ENCODE data around the gene RUFY2. TPM values are rescaled to one million over a fixed set of nuclear protein-coding genes. Genes with fewer than 3 reads are reported as not detected.

Gene RUFY2
- total RNA-seq, 2 experiments from 2014 or later: 15.5 to 22.6 TPM

GRCh38 chr10:68406111-68406814 is 814 bp downstream of the RUFY2 start:
- H3K27me3 Mint-ChIP-seq: no peaks in the 10 kb centered on the region
- DNase-seq (peak; percentile 62), ATAC-seq (ENCODE audit: low read depth) (peak; percentile 15)
- peak overlapping the region; percentile 83 for H3K27ac Mint-ChIP-seq
- peaks cover 16% of the 10 kb centered on the region for H3K4me1 Mint-ChIP-seq
- POLR2A ChIA-PET: interaction anchor here (0.6 to 1.7 kb wide), 10 partner anchors 10 to 491 kb away, joined by 3 to 23 read pairs (median 3); partner anchors contain the start of genes DNA2, HNRNPH3 and PBLD
- H3K9me3 Mint-ChIP-seq: no peaks in the 10 kb centered on the region
- peak overlapping the region; percentile 90 for H3K4me3 Mint-ChIP-seq
- H3K36me3 Mint-ChIP-seq: peaks cover 2% of the 10 kb centered on the region

GRCh38 chr10:68403701-68404100 is 3.4 kb downstream of the RUFY2 start:
- Mint-ChIP-seq H3K4me1 (peaks cover 16% of the 10 kb centered on the region), H3K36me3 (peaks cover 3% of the 10 kb centered on the region), H3K27me3 (no peaks in the 10 kb centered on the region), H3K9me3 (no peaks in the 10 kb centered on the region), H3K27ac (no peak overlapping the region), H3K4me3 (no peak overlapping the region)
- ATAC-seq (ENCODE audit: low read depth): no peak
- POLR2A ChIA-PET: interaction anchor here (0.6 kb wide), 1 partner anchor 72 kb away, joined by 3 read pairs; the partner anchor contains the start of gene HNRNPH3
- DNase-seq: no peak

- H3K4me1 Mint-ChIP-seq: peaks cover 16% of the 10 kb centered on the region
- no peak for DNase-seq
- ATAC-seq (ENCODE audit: low read depth): no peak
- peaks cover 3% of the 10 kb centered on the region for H3K36me3 Mint-ChIP-seq
- H3K27me3 Mint-ChIP-seq: no peaks in the 10 kb centered on the region
- H3K9me3 Mint-ChIP-seq: no peaks in the 10 kb centered on the region
- no peak overlapping the region for H3K4me3 Mint-ChIP-seq
- no peak overlapping the region for H3K27ac Mint-ChIP-seq
- POLR2A ChIA-PET: no interaction called here
These were observed 4.8 kb downstream of the RUFY2 start for GRCh38 chr10:68402276-68402675.

GRCh38 chr10:68397005-68397404 is 10.1 kb downstream of the RUFY2 start:
- POLR2A ChIA-PET: no interaction called here
- Mint-ChIP-seq H3K27ac (no peak overlapping the region), H3K4me1 (no peaks in the 10 kb centered on the region), H3K4me3 (no peak overlapping the region), H3K9me3 (no peaks in the 10 kb centered on the region), H3K36me3 (peaks cover 8% of the 10 kb centered on the region), H3K27me3 (no peaks in the 10 kb centered on the region)
- ATAC-seq (ENCODE audit: low read depth) (no peak), DNase-seq (no peak)

- H3K4me3 Mint-ChIP-seq: no peak overlapping the region
- DNase-seq (no peak), ATAC-seq (ENCODE audit: low read depth) (no peak)
- H3K36me3 Mint-ChIP-seq: peaks cover 18% of the 10 kb centered on the region
- POLR2A ChIA-PET: interaction anchor here (0.7 kb wide), 1 partner anchor 557 kb away, joined by 3 read pairs; no protein-coding TSS in a partner anchor
- no peaks in the 10 kb centered on the region for H3K27me3 Mint-ChIP-seq
- no peaks in the 10 kb centered on the region for H3K4me1 Mint-ChIP-seq
- no peaks in the 10 kb centered on the region for H3K9me3 Mint-ChIP-seq
- H3K27ac Mint-ChIP-seq: no peak overlapping the region
These were observed 21.3 kb downstream of the RUFY2 start for GRCh38 chr10:68385740-68386139.

GRCh38 chr10:68371604-68372003 is 35.5 kb downstream of the RUFY2 start:
- peaks cover 9% of the 10 kb centered on the region for H3K9me3 Mint-ChIP-seq
- ATAC-seq (ENCODE audit: low read depth) (no peak), DNase-seq (no peak)
- POLR2A ChIA-PET: no interaction called here
- H3K36me3 Mint-ChIP-seq: peaks cover 45% of the 10 kb centered on the region
- H3K4me1 Mint-ChIP-seq: no peaks in the 10 kb centered on the region
- no peak overlapping the region for H3K4me3 Mint-ChIP-seq
- no peak overlapping the region for H3K27ac Mint-ChIP-seq
- H3K27me3 Mint-ChIP-seq: no peaks in the 10 kb centered on the region

- Mint-ChIP-seq H3K9me3 (peaks cover 6% of the 10 kb centered on the region), H3K27ac (no peak overlapping the region)
These were observed 40.0 kb downstream of the RUFY2 start for GRCh38 chr10:68367121-68367520.

GRCh38 chr10:68366600-68366999 is 40.5 kb downstream of the RUFY2 start:
- no peak overlapping the region for H3K4me3 Mint-ChIP-seq
- H3K36me3 Mint-ChIP-seq: peaks cover 18% of the 10 kb centered on the region
- peaks cover 2% of the 10 kb centered on the region for H3K4me1 Mint-ChIP-seq
- DNase-seq (no peak), ATAC-seq (ENCODE audit: low read depth) (no peak)
- POLR2A ChIA-PET: no interaction called here
- H3K27ac Mint-ChIP-seq: no peak overlapping the region
- H3K27me3 Mint-ChIP-seq: no peaks in the 10 kb centered on the region
- H3K9me3 Mint-ChIP-seq: peaks cover 6% of the 10 kb centered on the region

More at GRCh38 chr10:68367121-68367520, 40.0 kb downstream of the RUFY2 start:
- Mint-ChIP-seq H3K4me1 (peaks cover 2% of the 10 kb centered on the region), H3K27me3 (no peaks in the 10 kb centered on the region), H3K4me3 (no peak overlapping the region), H3K36me3 (peaks cover 21% of the 10 kb centered on the region)
- DNase-seq (no peak), ATAC-seq (ENCODE audit: low read depth) (no peak)
- POLR2A ChIA-PET: no interaction called here

- no peak for ATAC-seq (ENCODE audit: low read depth)
- no peaks in the 10 kb centered on the region for H3K27me3 Mint-ChIP-seq
- DNase-seq: no peak
- POLR2A ChIA-PET: no interaction called here
- H3K4me1 Mint-ChIP-seq: peaks cover 2% of the 10 kb centered on the region
- H3K27ac Mint-ChIP-seq: no peak overlapping the region
- peaks cover 10% of the 10 kb centered on the region for H3K36me3 Mint-ChIP-seq
- peaks cover 3% of the 10 kb centered on the region for H3K9me3 Mint-ChIP-seq
- no peak overlapping the region for H3K4me3 Mint-ChIP-seq
These were observed 41.5 kb downstream of the RUFY2 start for GRCh38 chr10:68365611-68366010.

GRCh38 chr10:68364101-68364886 is 42.8 kb downstream of the RUFY2 start:
- ATAC-seq (ENCODE audit: low read depth) (no peak), DNase-seq (no peak)
- peaks cover 2% of the 10 kb centered on the region for H3K4me1 Mint-ChIP-seq
- no peak overlapping the region for H3K4me3 Mint-ChIP-seq
- no peaks in the 10 kb centered on the region for H3K27me3 Mint-ChIP-seq
- H3K9me3 Mint-ChIP-seq: no peaks in the 10 kb centered on the region
- peaks cover 5% of the 10 kb centered on the region for H3K36me3 Mint-ChIP-seq
- no peak overlapping the region for H3K27ac Mint-ChIP-seq
- POLR2A ChIA-PET: no interaction called here

- ATAC-seq (ENCODE audit: low read depth) (no peak), DNase-seq (no peak)
- Mint-ChIP-seq H3K9me3 (no peaks in the 10 kb centered on the region), H3K36me3 (peaks cover 4% of the 10 kb centered on the region), H3K27me3 (no peaks in the 10 kb centered on the region), H3K4me3 (no peak overlapping the region), H3K27ac (no peak overlapping the region), H3K4me1 (peaks cover 2% of the 10 kb centered on the region)
- POLR2A ChIA-PET: no interaction called here
These were observed 44.5 kb downstream of the RUFY2 start for GRCh38 chr10:68362590-68362989.

GRCh38 chr10:68359189-68359588 is 47.9 kb downstream of the RUFY2 start:
- Mint-ChIP-seq H3K4me1 (peaks cover 2% of the 10 kb centered on the region), H3K4me3 (no peak overlapping the region), H3K9me3 (no peaks in the 10 kb centered on the region), H3K27ac (no peak overlapping the region), H3K36me3 (peaks cover 5% of the 10 kb centered on the region), H3K27me3 (no peaks in the 10 kb centered on the region)
- no peak for ATAC-seq (ENCODE audit: low read depth)
- POLR2A ChIA-PET: no interaction called here
- no peak for DNase-seq

- H3K4me3 Mint-ChIP-seq: no peak overlapping the region
- no peak for DNase-seq
- no peaks in the 10 kb centered on the region for H3K9me3 Mint-ChIP-seq
- H3K36me3 Mint-ChIP-seq: peaks cover 15% of the 10 kb centered on the region
- H3K27me3 Mint-ChIP-seq: no peaks in the 10 kb centered on the region
- ATAC-seq (ENCODE audit: low read depth): no peak
- H3K4me1 Mint-ChIP-seq: no peaks in the 10 kb centered on the region
- POLR2A ChIA-PET: no interaction called here
- H3K27ac Mint-ChIP-seq: no peak overlapping the region
These were observed 53.5 kb downstream of the RUFY2 start for GRCh38 chr10:68353537-68353936.
